Measurements from ENCODE around the gene SLC15A1. TPM values are rescaled to one million over a fixed set of nuclear protein-coding genes. Genes with fewer than 3 reads are reported as not detected.

SLC15A1 gene
- polyA plus RNA-seq, 1 donor = 388 TPM

- WGBS (ENCODE audit: insufficient coverage, low lambda C conversion rate) = no CpG with 5 or more reads among the region's 5 CpGs
- H3K27ac ChIP-seq (ENCODE audit: low read length) = no peak overlapping the region
- no peaks in the 10 kb centered on the region for H3K36me3 ChIP-seq (ENCODE audit: control insufficient read depth, insufficient read depth, low read length)
- no peak for DNase-seq
- no peak overlapping the region for H3K4me3 ChIP-seq (ENCODE audit: low read length)
- no peaks in the 10 kb centered on the region for H3K27me3 ChIP-seq (ENCODE audit: control insufficient read depth, insufficient read depth, low read length)
- H3K4me1 ChIP-seq (ENCODE audit: control insufficient read depth, insufficient read depth, low read length) = peaks cover 23% of the 10 kb centered on the region
- H3K9me3 ChIP-seq (ENCODE audit: control insufficient read depth, low read depth, low read length) = no peaks in the 10 kb centered on the region
Measured at GRCh38 chr13:98782654-98783053, 30.2 kb upstream of the SLC15A1 start.

GRCh38 chr13:98781905-98782304, 29.4 kb upstream of the SLC15A1 start:
- Histone ChIP-seq H3K36me3 (ENCODE audit: control insufficient read depth, insufficient read depth, low read length) (no peaks in the 10 kb centered on the region), H3K4me3 (ENCODE audit: low read length) (no peak overlapping the region), H3K27ac (ENCODE audit: low read length) (no peak overlapping the region), H3K9me3 (ENCODE audit: control insufficient read depth, low read depth, low read length) (no peaks in the 10 kb centered on the region), H3K27me3 (ENCODE audit: control insufficient read depth, insufficient read depth, low read length) (no peaks in the 10 kb centered on the region), H3K4me1 (ENCODE audit: control insufficient read depth, insufficient read depth, low read length) (peaks cover 25% of the 10 kb centered on the region)
- DNase-seq = no peak
- WGBS (ENCODE audit: insufficient coverage, low lambda C conversion rate) = no CpG with 5 or more reads among the region's 7 CpGs

GRCh38 chr13:98781470-98781869, 29.0 kb upstream of the SLC15A1 start:
- no CpG with 5 or more reads among the region's 11 CpGs for WGBS (ENCODE audit: insufficient coverage, low lambda C conversion rate)
- Histone ChIP-seq H3K9me3 (ENCODE audit: control insufficient read depth, low read depth, low read length) (no peaks in the 10 kb centered on the region), H3K4me3 (ENCODE audit: low read length) (no peak overlapping the region), H3K36me3 (ENCODE audit: control insufficient read depth, insufficient read depth, low read length) (no peaks in the 10 kb centered on the region), H3K27me3 (ENCODE audit: control insufficient read depth, insufficient read depth, low read length) (no peaks in the 10 kb centered on the region), H3K4me1 (ENCODE audit: control insufficient read depth, insufficient read depth, low read length) (peaks cover 29% of the 10 kb centered on the region), H3K27ac (ENCODE audit: low read length) (no peak overlapping the region)
- DNase-seq = no peak

- H3K4me3 ChIP-seq (ENCODE audit: low read length) = no peak overlapping the region
- H3K27ac ChIP-seq (ENCODE audit: low read length) = no peak overlapping the region
- H3K27me3 ChIP-seq (ENCODE audit: control insufficient read depth, insufficient read depth, low read length) = no peaks in the 10 kb centered on the region
- no peaks in the 10 kb centered on the region for H3K9me3 ChIP-seq (ENCODE audit: control insufficient read depth, low read depth, low read length)
- H3K4me1 ChIP-seq (ENCODE audit: control insufficient read depth, insufficient read depth, low read length) = peaks cover 29% of the 10 kb centered on the region
- no CpG with 5 or more reads among the region's 11 CpGs for WGBS (ENCODE audit: insufficient coverage, low lambda C conversion rate)
- no peaks in the 10 kb centered on the region for H3K36me3 ChIP-seq (ENCODE audit: control insufficient read depth, insufficient read depth, low read length)
- no peak for DNase-seq
Measured at GRCh38 chr13:98781045-98781444, 28.6 kb upstream of the SLC15A1 start.

- peaks cover 28% of the 10 kb centered on the region for H3K4me1 ChIP-seq (ENCODE audit: control insufficient read depth, insufficient read depth, low read length)
- WGBS (ENCODE audit: insufficient coverage, low lambda C conversion rate) = no CpG with 5 or more reads among the region's 2 CpGs
- no peaks in the 10 kb centered on the region for H3K36me3 ChIP-seq (ENCODE audit: control insufficient read depth, insufficient read depth, low read length)
- DNase-seq = no peak
- H3K27ac ChIP-seq (ENCODE audit: low read length) = no peak overlapping the region
- no peaks in the 10 kb centered on the region for H3K9me3 ChIP-seq (ENCODE audit: control insufficient read depth, low read depth, low read length)
- H3K27me3 ChIP-seq (ENCODE audit: control insufficient read depth, insufficient read depth, low read length) = no peaks in the 10 kb centered on the region
- no peak overlapping the region for H3K4me3 ChIP-seq (ENCODE audit: low read length)
Measured at GRCh38 chr13:98780451-98780850, 28.0 kb upstream of the SLC15A1 start.

- Histone ChIP-seq H3K9me3 (ENCODE audit: control insufficient read depth, low read depth, low read length) (no peaks in the 10 kb centered on the region), H3K36me3 (ENCODE audit: control insufficient read depth, insufficient read depth, low read length) (no peaks in the 10 kb centered on the region), H3K27ac (ENCODE audit: low read length) (no peak overlapping the region), H3K27me3 (ENCODE audit: control insufficient read depth, insufficient read depth, low read length) (no peaks in the 10 kb centered on the region), H3K4me3 (ENCODE audit: low read length) (no peak overlapping the region), H3K4me1 (ENCODE audit: control insufficient read depth, insufficient read depth, low read length) (peaks cover 26% of the 10 kb centered on the region)
- DNase-seq = no peak
- no CpG with 5 or more reads among the region's 1 CpG for WGBS (ENCODE audit: insufficient coverage, low lambda C conversion rate)
Measured at GRCh38 chr13:98779695-98780094, 27.2 kb upstream of the SLC15A1 start.

GRCh38 chr13:98778749-98779148, 26.3 kb upstream of the SLC15A1 start:
- Histone ChIP-seq H3K27ac (ENCODE audit: low read length) (no peak overlapping the region), H3K27me3 (ENCODE audit: control insufficient read depth, insufficient read depth, low read length) (no peaks in the 10 kb centered on the region), H3K4me3 (ENCODE audit: low read length) (no peak overlapping the region), H3K36me3 (ENCODE audit: control insufficient read depth, insufficient read depth, low read length) (no peaks in the 10 kb centered on the region), H3K9me3 (ENCODE audit: control insufficient read depth, low read depth, low read length) (peaks cover 3% of the 10 kb centered on the region), H3K4me1 (ENCODE audit: control insufficient read depth, insufficient read depth, low read length) (peaks cover 22% of the 10 kb centered on the region)
- no peak for DNase-seq
- 71% methylated on average over 5 of the region's 8 CpGs for WGBS (ENCODE audit: insufficient coverage, low lambda C conversion rate)

- Histone ChIP-seq H3K4me1 (ENCODE audit: control insufficient read depth, insufficient read depth, low read length) (peaks cover 43% of the 10 kb centered on the region), H3K36me3 (ENCODE audit: control insufficient read depth, insufficient read depth, low read length) (no peaks in the 10 kb centered on the region), H3K27me3 (ENCODE audit: control insufficient read depth, insufficient read depth, low read length) (no peaks in the 10 kb centered on the region), H3K27ac (ENCODE audit: low read length) (peak overlapping the region; percentile 97), H3K4me3 (ENCODE audit: low read length) (no peak overlapping the region), H3K9me3 (ENCODE audit: control insufficient read depth, low read depth, low read length) (peaks cover 3% of the 10 kb centered on the region)
- peak in 1 of 2 donors; percentile 64 for DNase-seq
- WGBS (ENCODE audit: insufficient coverage, low lambda C conversion rate) = 60% methylated on average over 1 of the region's 5 CpGs
Measured at GRCh38 chr13:98776644-98777043, 24.2 kb upstream of the SLC15A1 start.

- DNase-seq = peak; percentile 94 to 98
- Histone ChIP-seq H3K27ac (ENCODE audit: low read length) (peak overlapping the region; percentile 97), H3K36me3 (ENCODE audit: control insufficient read depth, insufficient read depth, low read length) (no peaks in the 10 kb centered on the region), H3K4me3 (ENCODE audit: low read length) (no peak overlapping the region), H3K4me1 (ENCODE audit: control insufficient read depth, insufficient read depth, low read length) (peaks cover 49% of the 10 kb centered on the region), H3K27me3 (ENCODE audit: control insufficient read depth, insufficient read depth, low read length) (no peaks in the 10 kb centered on the region), H3K9me3 (ENCODE audit: control insufficient read depth, low read depth, low read length) (peaks cover 3% of the 10 kb centered on the region)
- WGBS (ENCODE audit: insufficient coverage, low lambda C conversion rate) = 100% methylated on average over 1 of the region's 22 CpGs
Measured at GRCh38 chr13:98775844-98776598, 23.5 kb upstream of the SLC15A1 start.

GRCh38 chr13:98775386-98775785, 22.9 kb upstream of the SLC15A1 start:
- Histone ChIP-seq H3K9me3 (ENCODE audit: control insufficient read depth, low read depth, low read length) (peaks cover 3% of the 10 kb centered on the region), H3K27me3 (ENCODE audit: control insufficient read depth, insufficient read depth, low read length) (no peaks in the 10 kb centered on the region), H3K4me3 (ENCODE audit: low read length) (no peak overlapping the region), H3K4me1 (ENCODE audit: control insufficient read depth, insufficient read depth, low read length) (peaks cover 52% of the 10 kb centered on the region), H3K36me3 (ENCODE audit: control insufficient read depth, insufficient read depth, low read length) (no peaks in the 10 kb centered on the region), H3K27ac (ENCODE audit: low read length) (peak overlapping the region; percentile 97)
- DNase-seq = no peak
- no CpG with 5 or more reads among the region's 15 CpGs for WGBS (ENCODE audit: insufficient coverage, low lambda C conversion rate)

GRCh38 chr13:98774776-98775175, 22.3 kb upstream of the SLC15A1 start:
- Histone ChIP-seq H3K4me3 (ENCODE audit: low read length) (no peak overlapping the region), H3K4me1 (ENCODE audit: control insufficient read depth, insufficient read depth, low read length) (peaks cover 52% of the 10 kb centered on the region), H3K9me3 (ENCODE audit: control insufficient read depth, low read depth, low read length) (peaks cover 3% of the 10 kb centered on the region), H3K27ac (ENCODE audit: low read length) (no peak overlapping the region), H3K36me3 (ENCODE audit: control insufficient read depth, insufficient read depth, low read length) (no peaks in the 10 kb centered on the region), H3K27me3 (ENCODE audit: control insufficient read depth, insufficient read depth, low read length) (no peaks in the 10 kb centered on the region)
- DNase-seq = no peak
- no CpG with 5 or more reads among the region's 9 CpGs for WGBS (ENCODE audit: insufficient coverage, low lambda C conversion rate)
